ENCODE results near the gene SQOR.

Gene SQOR

DNA sequence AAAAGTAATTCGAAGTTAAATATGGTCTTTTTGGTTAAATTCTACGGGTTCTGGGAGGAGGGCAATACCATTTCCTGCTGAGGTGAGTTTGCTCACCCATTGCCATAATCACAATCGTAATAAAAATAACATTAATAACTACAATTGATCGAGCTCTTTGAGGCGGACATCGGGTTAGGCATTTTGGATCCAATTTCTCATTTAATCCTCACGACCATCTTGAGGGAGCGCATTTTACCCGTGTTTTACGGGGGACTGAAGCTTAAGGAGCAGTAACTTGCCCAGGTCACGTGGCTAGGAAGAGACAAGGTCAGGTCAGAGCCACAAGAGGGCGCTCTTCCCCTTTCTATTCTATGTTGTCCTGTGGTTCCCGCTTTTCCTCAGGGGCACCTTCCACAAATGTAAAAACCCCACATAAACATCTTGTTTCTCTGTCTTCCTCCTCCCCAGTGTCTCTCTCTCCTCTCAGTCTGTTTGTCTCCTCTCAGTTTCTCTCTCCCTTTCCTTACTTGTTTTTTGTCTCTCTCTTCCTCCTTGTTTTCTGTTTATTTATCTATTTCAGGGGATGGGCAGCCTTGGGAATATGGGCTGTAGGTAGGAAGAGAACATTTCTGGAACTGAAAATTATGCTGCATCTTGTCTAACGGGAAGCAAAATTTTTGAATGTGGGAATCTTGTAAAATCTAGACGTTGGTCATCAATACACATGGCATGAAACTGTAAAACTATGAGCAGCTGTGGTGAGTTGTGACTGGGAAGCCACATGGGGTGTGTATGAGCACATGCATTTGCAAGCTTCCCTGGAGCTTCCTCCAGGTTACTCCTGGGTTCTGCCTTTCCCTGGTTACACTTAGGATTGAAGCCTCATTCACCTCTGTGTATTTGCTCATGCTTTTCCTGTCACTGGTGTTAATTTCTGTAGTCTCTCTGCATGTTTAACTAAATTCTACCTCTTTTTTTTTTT, 71.0 kb downstream of the SQOR start:
- peak; percentile 79 for DNase-seq

DNA sequence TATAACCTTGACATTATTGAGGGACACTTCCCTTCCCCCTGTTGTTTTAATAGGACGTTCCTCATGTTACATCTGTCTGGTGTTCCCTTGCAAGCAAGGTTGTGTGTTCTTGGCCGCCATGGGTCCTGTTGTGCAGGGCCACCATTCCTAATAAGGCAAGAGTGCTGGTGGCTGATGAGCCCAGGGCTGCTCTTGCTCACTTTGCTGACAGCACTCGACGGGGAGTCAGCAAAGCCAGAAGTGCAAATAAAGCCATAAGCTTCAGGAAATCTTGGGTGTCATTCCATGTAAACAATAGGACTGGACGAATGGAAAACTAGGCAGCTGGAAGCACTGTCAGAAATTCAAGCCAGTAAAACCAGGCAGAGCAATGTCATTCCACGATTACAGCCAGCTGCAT, 75.8 kb downstream of the SQOR start:
- peak; percentile 1 for DNase-seq

DNA sequence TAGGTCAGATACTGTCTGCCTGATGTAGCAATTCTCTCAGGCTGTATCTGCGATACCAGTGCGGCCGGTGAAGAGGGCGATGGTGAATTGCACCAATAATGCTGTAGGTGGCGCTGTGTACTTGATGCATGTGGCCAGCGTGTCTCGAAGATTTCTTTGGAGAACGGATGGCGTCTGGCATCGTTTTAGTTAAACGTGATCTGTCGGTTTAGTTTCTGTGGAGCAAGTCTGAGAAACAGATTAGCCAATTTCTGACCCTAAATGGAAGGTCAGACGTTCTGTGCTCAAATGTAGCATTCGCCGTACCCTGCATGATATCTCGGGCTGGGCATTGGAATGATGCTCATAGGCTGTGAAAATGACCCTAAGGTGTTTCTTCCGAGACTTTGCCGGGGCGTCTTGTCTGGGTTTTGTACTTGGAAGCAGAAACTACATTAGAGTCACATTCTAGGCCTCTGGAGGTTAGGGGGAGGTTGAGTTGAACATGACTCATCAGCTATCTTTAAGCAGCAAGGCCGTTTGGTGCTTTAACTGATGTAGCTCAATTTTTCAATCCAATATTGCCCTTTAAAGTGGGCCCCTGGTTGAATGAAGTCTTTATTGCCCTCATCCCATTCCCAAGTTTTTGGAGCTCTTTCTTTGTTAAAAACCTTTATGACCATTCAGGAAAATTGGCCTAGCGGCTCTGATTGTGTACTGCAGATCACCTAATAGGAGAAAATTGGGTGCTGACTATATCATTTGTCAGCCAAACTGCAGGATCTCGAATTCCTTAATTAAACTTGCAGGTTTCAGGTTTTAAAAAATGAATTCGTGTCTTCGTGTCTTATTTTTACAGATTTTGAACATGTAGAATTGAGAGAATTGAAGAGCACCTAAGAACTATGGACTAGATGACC, 80.0 kb downstream of the SQOR start:
- DNase-seq, result peak; percentile 64

DNA sequence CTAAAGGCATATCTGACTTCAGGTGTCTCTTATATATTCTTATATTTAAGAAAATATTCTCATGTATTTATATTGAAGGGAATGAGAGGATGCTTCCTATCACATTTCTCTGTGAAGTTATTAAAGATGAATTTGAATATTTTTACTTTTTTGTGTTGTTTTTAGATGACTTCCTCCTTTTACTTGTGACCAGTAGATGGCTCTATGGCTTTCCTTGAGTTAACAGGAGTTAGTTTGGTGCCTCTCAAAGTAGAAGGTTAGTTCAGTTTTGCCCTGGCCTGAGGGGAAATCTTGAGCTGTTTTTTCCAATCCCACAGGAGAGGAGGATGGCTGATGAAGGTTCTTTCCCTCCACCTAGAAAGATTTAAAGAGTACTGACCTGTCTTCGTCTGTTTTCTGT, 80.7 kb downstream of the SQOR start:
- DNase-seq, result no peak

DNA sequence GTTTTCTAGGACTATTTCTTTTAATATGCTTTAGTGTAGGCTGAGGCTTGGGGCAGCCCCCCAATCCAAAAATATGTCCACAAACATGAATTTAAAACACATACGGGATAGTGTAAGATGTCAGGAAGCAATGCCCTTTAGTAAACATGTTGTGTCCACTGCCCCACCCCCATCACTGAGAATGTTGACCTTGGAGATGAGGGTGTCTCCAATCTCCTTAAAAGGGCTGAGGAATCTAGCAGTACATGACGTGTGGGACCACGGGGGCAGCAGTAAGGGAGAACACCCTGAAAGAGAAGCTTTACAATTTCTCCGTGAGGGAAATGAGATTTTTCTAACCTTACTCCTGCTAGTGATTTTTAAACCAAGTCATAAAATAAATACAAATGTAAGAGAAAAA, 84.7 kb downstream of the SQOR start:
- DNase-seq, result no peak

DNA sequence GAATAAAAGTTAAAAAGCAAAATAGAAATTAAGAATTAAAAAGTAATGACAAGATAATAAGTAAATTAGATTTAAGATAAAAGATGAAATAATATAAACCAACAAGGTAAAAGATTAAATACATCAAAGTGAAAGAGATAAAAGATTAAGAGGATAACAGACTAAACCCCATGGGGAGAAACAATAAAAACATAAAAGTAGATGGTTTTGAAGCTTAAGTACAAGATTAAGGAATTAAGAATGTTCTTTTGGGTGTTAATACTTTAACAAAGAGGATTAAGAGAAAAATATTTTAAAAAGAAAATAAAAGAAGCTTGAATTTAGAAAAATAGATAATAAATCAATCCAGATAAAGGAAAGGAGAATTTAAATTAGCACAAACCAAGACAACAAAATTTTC, 85.4 kb downstream of the SQOR start:
- DNase-seq, result no peak

DNA sequence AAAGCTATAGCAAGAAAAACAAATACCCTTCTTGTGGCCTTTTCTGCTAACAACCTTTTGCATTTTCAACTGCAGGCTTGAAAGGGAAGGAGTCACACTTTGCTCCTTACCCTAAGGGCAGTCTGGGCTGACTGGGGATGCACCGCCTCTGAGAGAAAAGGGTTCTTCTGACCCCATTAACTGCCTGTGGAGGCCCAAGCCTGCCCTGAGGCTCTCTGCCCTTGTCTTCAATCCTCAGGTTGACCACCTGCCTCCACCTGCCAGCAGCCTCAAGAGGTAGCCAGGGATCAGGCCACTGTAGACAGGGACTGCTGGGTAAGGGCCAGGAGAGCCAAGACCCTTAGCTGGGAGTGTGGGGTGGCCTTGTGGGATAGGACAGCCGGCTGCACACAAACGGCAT, 93.8 kb downstream of the SQOR start:
- no peak for DNase-seq

DNA sequence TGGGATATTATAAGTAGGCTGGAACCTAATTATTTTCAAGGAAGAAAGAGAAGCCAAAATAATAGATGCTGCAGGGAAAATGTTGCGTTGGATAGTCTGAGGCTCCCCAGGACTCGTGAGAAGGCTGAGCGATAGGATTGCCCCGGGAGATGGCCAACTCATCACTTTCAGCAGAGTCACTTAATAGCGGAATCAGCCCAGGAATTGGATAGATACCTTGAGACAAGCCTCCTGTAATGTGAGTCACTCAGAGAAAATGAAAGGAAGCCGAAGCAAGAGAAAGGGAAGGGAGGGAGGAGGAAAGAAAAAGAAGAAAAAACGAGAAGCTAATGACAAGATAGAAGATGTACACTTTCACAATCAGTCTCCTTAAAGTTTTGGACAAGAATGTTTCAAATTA, 94.3 kb downstream of the SQOR start:
- DNase-seq, result no peak

DNA sequence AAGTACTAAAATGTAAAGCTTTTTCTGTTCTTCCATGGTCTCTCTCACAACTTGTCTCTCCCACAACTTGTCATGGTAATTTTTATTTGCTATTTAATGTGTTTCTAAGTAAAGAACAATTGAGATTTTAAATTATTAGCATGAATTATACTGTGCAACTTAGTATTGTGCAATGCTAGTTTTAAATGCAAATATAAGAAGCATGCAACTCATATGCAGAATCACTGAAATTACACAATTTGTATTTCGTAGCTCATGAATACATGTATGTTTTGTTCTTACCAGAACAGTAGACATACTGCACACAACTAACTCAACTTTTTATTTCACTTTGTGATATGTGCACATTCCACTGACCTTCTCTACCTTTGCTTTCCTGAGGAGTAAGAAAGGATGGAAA, 96.5 kb downstream of the SQOR start:
- no peak for DNase-seq

DNA sequence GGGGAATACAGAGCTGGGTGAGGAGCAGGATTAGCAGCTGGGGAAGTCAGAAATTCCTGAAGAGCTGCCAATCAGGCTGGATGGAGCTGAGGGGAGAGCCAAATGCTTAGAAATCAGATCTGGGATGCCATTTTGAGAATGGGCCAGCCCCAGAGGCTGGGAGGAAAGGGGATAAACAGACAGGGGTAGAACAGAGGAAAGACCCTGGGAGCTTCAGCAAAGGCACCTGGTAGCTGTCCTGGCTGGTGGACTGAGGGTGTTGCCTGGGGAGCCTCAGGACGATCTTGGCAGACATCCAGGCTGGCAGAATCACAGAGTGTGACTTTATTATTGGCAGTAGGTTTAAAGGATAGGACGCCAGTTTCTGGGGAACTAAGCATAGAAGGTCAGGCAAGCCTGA, 97.8 kb downstream of the SQOR start:
- no peak for DNase-seq

DNA sequence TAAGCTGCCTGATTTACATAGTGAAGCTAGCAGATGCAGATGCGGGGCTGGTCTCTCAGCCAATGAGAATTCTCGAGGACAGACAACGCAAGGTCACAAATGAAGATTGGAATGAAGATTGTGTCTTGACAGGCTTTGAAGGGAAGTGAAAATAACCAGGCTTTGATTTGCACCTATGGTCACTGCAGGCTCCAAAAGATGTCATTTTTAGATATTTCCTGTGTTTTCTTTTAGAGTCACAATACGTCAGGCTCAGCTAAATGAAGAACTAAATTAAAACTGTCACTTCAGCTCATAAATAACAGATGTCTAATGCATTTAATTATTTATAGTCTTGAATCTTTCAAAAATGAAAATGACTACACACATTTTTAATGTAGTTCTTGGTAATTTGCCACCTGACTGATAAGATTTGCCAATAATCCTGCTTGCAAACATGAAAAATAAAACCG, 99.5 kb downstream of the SQOR start:
- DNase-seq, result no peak

Data from fibroblast of skin of scalp (primary cell).